A549 (cell line): ENCODE results near the gene C17orf113. TPM values are rescaled to one million over a fixed set of nuclear protein-coding genes. Genes with fewer than 3 reads are reported as not detected.

Experiments used
- ATAC-seq, 2 experiments: fragments of 200-7000 bp in 1 of 2; fragments of >200 bp in 1 of 2; cut with Nextera tagmentation in 1 of 2; cut with Tn5 transposase in 1 of 2; 3 replicates each; pipeline versions ENCODE4 v1.8.0 to v1.9.1; 2018 to 2020; ENCODE audit warnings: mild to moderate bottlenecking in 1 of 2, moderate library complexity in 1 of 2
- CTCF ChIA-PET: fragments of 300-600 bp; sonication (Branson Sonifier 250); formaldehyde crosslinking; extraction: SDS; loops from one replicate; lab custom pipeline; 2021; ENCODE audit warnings: antibody characterized with exemption, inconsistent platforms; lab: Yijun Ruan, JAX
- POLR2A ChIA-PET: fragments of 350-600 bp; formaldehyde crosslinking; extraction: SDS; loops from one replicate; lab custom pipeline; 2021; ENCODE audit warnings: antibody characterized with exemption, inconsistent platforms; lab: Yijun Ruan, JAX
- DNase-seq, 2 experiments: peaks; one replicate each; pipeline versions ENCODE4 v3.0.0 to v3.0.0-alpha.2; 2011 to 2016; ENCODE audit warnings: low read depth in 1 of 2, low spot score in 1 of 2
- FAIRE-seq: peaks from 2 replicates; lab custom pipeline; 2011; peaks lifted over from hg19 to GRCh38; lab: Jason Lieb, UNC
- H3K27ac ChIP-seq, 2 experiments: fragments of >200 bp; sonication (Bioruptor Twin); formaldehyde crosslinking; 3 replicates each; pipeline ENCODE4 v1.5.1; 2016 to 2017
- H3K4me1 ChIP-seq: fragments of >200 bp; sonication (Bioruptor Twin); formaldehyde crosslinking; 3 replicates; pipeline ENCODE4 v1.6.1; 2016
- H3K4me2 ChIP-seq: fragments of >200 bp; sonication (Bioruptor Twin); formaldehyde crosslinking; 3 replicates; pipeline ENCODE4 v1.6.1; 2016
- H3K4me3 ChIP-seq: fragments of >200 bp; sonication (Bioruptor Twin); formaldehyde crosslinking; 3 replicates; pipeline ENCODE4 v1.5.1; 2016
- H3K9me3 ChIP-seq: fragments of >200 bp; sonication (Bioruptor Twin); formaldehyde crosslinking; 3 replicates; pipeline ENCODE4 v1.6.1; 2016
- BHLHE40 ChIP-seq: IDR thresholded peaks from 2 replicates; pipeline ENCODE4 v1.6.1; 2012; ENCODE audit warnings: low read depth, low read length, inconsistent platforms
- CBX2 ChIP-seq: fragments of 200-600 bp; sonication (generic); IDR thresholded peaks from 2 replicates; pipeline ENCODE4 v1.6.1; 2016; ENCODE audit warnings: low read depth, mild to moderate bottlenecking, borderline replicate concordance
- CHD4 ChIP-seq: fragments of 200-600 bp; sonication (generic); IDR thresholded peaks from 2 replicates; pipeline ENCODE4 v1.6.1; 2016; ENCODE audit warnings: antibody characterized with exemption, mild to moderate bottlenecking, borderline replicate concordance
- EHMT2 ChIP-seq: fragments of 200-600 bp; sonication (generic); IDR thresholded peaks from 2 replicates; pipeline ENCODE4 v1.6.1; 2016; ENCODE audit warnings: antibody characterized with exemption, low read depth, mild to moderate bottlenecking, moderate library complexity
- EP300 ChIP-seq, 2 experiments: fragments of >200 bp; sonication (Bioruptor Twin); formaldehyde crosslinking; IDR thresholded peaks; 2 replicates in 1 of 2; 3 replicates in 1 of 2; pipeline ENCODE4 v1.6.1; 2016 to 2017
- HDAC2 ChIP-seq: fragments of 200-600 bp; sonication (generic); IDR thresholded peaks from 2 replicates; pipeline ENCODE4 v1.6.1; 2016
- HOXB13 ChIP-seq: fragments of 250-450 bp; sonication (Bioruptor Pico); IDR thresholded peaks from 2 replicates; pipeline ENCODE4 v1.5.0; 2020; ENCODE audit warnings: low read depth, mild to moderate bottlenecking, moderate library complexity
- KDM1A ChIP-seq: fragments of 200-600 bp; sonication (generic); IDR thresholded peaks from 2 replicates; pipeline ENCODE4 v1.6.1; 2016; ENCODE audit warnings: low read depth, mild to moderate bottlenecking
- KDM5A ChIP-seq: fragments of 200-600 bp; sonication (generic); IDR thresholded peaks from 2 replicates; pipeline ENCODE4 v1.6.1; 2016; ENCODE audit warnings: antibody characterized with exemption, mild to moderate bottlenecking
- MAFK ChIP-seq: fragments of 450-650 bp; IDR thresholded peaks from 2 replicates; pipeline ENCODE4 v1.6.1; 2014; ENCODE audit not compliant: partially characterized antibody
- NPAS2 ChIP-seq: fragments of 250-450 bp; sonication (Bioruptor Pico); IDR thresholded peaks from 2 replicates; pipeline ENCODE4 v1.8.0; 2022; ENCODE audit warnings: mild to moderate bottlenecking, moderate library complexity, borderline replicate concordance
- NR3C1 ChIP-seq: fragments of >200 bp; sonication (Bioruptor Twin); formaldehyde crosslinking; IDR thresholded peaks from 3 replicates; pipeline ENCODE4 v1.6.1; 2017
- PHF8 ChIP-seq: fragments of 200-600 bp; sonication (generic); IDR thresholded peaks from 2 replicates; pipeline ENCODE4 v1.6.1; 2016; ENCODE audit warnings: low read depth, mild to moderate bottlenecking, antibody characterized with exemption, moderate library complexity, borderline replicate concordance
- POLR2AphosphoS2 ChIP-seq: conservative IDR thresholded peaks from 2 replicates; pipeline ENCODE4 v1.6.1; 2012; ENCODE audit warnings: low read length, improper control_type of control experiment, inconsistent platforms
- RAD21 ChIP-seq, 2 experiments: fragments of >200 bp in 1 of 2; sonication (Bioruptor Twin) in 1 of 2; formaldehyde crosslinking in 1 of 2; IDR thresholded peaks in 1 of 2; conservative IDR thresholded peaks in 1 of 2; 2 replicates in 1 of 2; 3 replicates in 1 of 2; pipeline ENCODE4 v1.6.1; 2012 to 2018; ENCODE audit warnings: inconsistent platforms in 1 of 2
- RFX5 ChIP-seq: fragments of 450-650 bp; IDR thresholded peaks from 2 replicates; pipeline ENCODE4 v1.7.1; 2014; ENCODE audit warnings: antibody characterized with exemption, mild to moderate bottlenecking, moderate library complexity
- TFCP2L1 ChIP-seq: fragments of 250-450 bp; sonication (Bioruptor Pico); IDR thresholded peaks from 2 replicates; pipeline ENCODE4 v1.5.0; 2021; ENCODE audit warnings: mild to moderate bottlenecking
- TP53 ChIP-seq: fragments of 250-450 bp; sonication (Bioruptor Pico); IDR thresholded peaks from 2 replicates; pipeline ENCODE4 v1.5.0; 2021; ENCODE audit warnings: mild to moderate bottlenecking, moderate library complexity
- ZC3H11A ChIP-seq: fragments of 450-650 bp; IDR thresholded peaks from 2 replicates; pipeline ENCODE4 v1.6.1; 2014; ENCODE audit warnings: antibody characterized with exemption, mild to moderate bottlenecking
- ZFP36 ChIP-seq: fragments of 450-650 bp; IDR thresholded peaks from 2 replicates; pipeline ENCODE4 v1.6.1; 2014; ENCODE audit warnings: borderline replicate concordance; ENCODE audit not compliant: partially characterized antibody
- ZSCAN20 ChIP-seq: fragments of 250-450 bp; sonication (Bioruptor Pico); IDR thresholded peaks from 2 replicates; pipeline ENCODE4 v1.8.0; 2022; ENCODE audit warnings: mild to moderate bottlenecking, moderate library complexity
- WGBS: methylation state at CpG from one replicate; pipeline ENCODE4 v1.1.6; 2017; ENCODE audit errors: missing lambda C conversion rate; 5-methylcytosine and 5-hydroxymethylcytosine counted together
- polyA plus RNA-seq, 4 experiments: library from polyadenylated mRNA; depleted of rRNA in 3 of 4; stranded (reverse); fragments of >200 nt; fragmentation: RNase III in 1 of 4; extraction: RNeasy Plus Mini Kit Qiagen cat#74134 plus additional on column Dnase treatment in 1 of 4; gene quantifications; 2 replicates in 3 of 4; 3 replicates in 1 of 4; pipeline ENCODE4 v1.2.3, GENCODE V29; 2011 to 2017
- TF ChIP-seq, protein P1 (sequence below): fragments of >200 bp; sonication (Bioruptor Twin); formaldehyde crosslinking; IDR thresholded peaks from 3 replicates; pipeline ENCODE4 v1.5.1; 2016
- TF ChIP-seq, protein P2 (sequence below): fragments of 450-650 bp; IDR thresholded peaks from 2 replicates; pipeline ENCODE4 v1.6.1; 2014; ENCODE audit warnings: antibody characterized with exemption
- TF ChIP-seq, protein P3 (sequence below): fragments of 150-350 bp; IDR thresholded peaks from 2 replicates; pipeline ENCODE4 v1.6.1; 2014; ENCODE audit warnings: low read depth, mild to moderate bottlenecking, low read length

The C17orf113 gene
- polyA plus RNA-seq, 2 of the 4 experiments (the other 2 are of a cell fraction), result 0.67 to 1.0 TPM

DNA sequence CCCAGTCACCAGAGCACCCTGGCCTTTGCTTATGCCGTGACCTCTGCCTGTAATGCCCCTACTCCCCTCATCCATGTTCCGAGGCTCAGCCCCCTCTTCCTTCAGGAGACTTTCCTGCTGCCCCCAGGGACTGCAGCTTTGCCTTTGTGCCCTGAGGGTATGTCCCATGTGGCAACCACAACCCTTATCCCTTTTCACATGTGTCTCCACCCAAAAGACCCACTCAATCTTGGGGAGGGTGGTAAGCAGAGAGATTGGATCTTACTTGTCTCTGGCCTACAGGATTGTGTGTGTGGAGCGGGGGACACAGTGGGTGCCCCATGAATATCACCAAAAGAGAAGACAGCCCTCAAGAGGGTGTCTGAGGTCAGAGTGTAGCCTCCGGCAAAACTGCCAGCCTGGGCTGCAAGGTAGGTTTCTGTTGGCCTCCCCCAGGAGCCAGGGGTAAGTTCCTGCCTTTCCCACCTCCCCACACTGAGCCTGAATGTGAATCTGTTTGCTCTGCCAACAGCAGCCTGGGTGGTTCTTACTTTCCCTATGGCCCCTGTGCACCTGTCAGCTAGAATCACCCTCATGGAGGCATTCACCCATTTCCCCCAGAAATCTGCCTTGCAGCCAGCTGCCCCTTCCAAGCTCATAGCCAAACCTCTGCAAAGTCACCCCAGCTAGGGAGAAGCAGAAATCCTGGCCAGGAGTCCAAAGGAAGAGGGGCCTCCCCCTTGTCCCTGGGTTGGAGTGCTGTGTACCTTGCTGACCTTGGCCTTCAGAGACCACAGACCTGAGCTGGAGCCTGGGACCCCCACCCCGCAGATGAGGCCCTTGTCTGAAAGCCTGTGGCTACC, 11.5 kb upstream of the C17orf113 start:
- no peak for DNase-seq
- no peak overlapping the region for H3K4me3 ChIP-seq
- no peak for TF ChIP-seq NR3C1
- TF ChIP-seq NPAS2, result no peak
- TF ChIP-seq EHMT2, result no peak
- TF ChIP-seq KDM5A, result no peak
- TF ChIP-seq MAFK, result no peak
- no peak for TF ChIP-seq PHF8
- TF ChIP-seq TFCP2L1 (CRISPR knock-in tag), result no peak
- TF ChIP-seq, protein P1, sequence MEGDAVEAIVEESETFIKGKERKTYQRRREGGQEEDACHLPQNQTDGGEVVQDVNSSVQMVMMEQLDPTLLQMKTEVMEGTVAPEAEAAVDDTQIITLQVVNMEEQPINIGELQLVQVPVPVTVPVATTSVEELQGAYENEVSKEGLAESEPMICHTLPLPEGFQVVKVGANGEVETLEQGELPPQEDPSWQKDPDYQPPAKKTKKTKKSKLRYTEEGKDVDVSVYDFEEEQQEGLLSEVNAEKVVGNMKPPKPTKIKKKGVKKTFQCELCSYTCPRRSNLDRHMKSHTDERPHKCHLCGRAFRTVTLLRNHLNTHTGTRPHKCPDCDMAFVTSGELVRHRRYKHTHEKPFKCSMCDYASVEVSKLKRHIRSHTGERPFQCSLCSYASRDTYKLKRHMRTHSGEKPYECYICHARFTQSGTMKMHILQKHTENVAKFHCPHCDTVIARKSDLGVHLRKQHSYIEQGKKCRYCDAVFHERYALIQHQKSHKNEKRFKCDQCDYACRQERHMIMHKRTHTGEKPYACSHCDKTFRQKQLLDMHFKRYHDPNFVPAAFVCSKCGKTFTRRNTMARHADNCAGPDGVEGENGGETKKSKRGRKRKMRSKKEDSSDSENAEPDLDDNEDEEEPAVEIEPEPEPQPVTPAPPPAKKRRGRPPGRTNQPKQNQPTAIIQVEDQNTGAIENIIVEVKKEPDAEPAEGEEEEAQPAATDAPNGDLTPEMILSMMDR, result no peak
- TF ChIP-seq BHLHE40, result no peak
- TF ChIP-seq ZFP36, result no peak
- TF ChIP-seq, all 56 proteins: peak for 0
- POLR2A ChIA-PET, result no interaction called here
- no peak overlapping the region for H3K27ac ChIP-seq
- CTCF ChIA-PET, result interaction anchor here (0.6 to 16.9 kb wide), 8 partner anchors 10 to 465 kb away, joined by 3 to 454 read pairs (median 3); partner anchors contain the start of genes DHX58, KAT2A, NKIRAS2 and ZNF385C
- ATAC-seq (no peak), FAIRE-seq (no peak)
- H3K4me1 ChIP-seq, result no peaks in the 10 kb centered on the region
- WGBS, result 57% methylated on average over 5 of the region's 5 CpGs
- H3K4me2 ChIP-seq, result no peak overlapping the region
- no peaks in the 10 kb centered on the region for H3K9me3 ChIP-seq

DNA sequence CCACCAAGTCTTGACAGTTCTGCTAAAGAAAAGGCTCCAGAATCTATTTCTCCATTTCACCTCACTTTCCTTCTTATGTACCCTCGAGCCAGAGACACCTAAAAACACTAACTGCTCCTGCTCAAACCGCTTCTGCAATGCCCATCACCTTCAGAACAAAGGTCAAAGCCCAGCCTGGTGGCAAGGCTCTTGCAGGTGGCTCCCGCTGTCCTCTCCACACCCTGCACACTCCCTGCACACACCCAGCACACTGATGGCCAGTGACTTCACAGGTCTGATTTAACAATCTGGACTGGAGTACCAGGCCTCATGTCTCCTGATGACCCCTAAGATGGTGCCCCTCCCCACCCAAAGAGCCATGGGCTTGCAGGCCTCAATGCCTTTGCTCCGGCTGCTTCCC, 9.8 kb upstream of the C17orf113 start:
- WGBS, result 62% methylated on average over 4 of the region's 4 CpGs
- H3K4me2 ChIP-seq, result no peak overlapping the region
- DNase-seq, result no peak
- CTCF ChIA-PET, result interaction anchor here (0.9 to 16.9 kb wide), 6 partner anchors 8 to 97 kb away, joined by 3 to 454 read pairs (median 6); partner anchors contain the start of genes DHX58, KAT2A and ZNF385C
- no peak for ATAC-seq
- no peak overlapping the region for H3K27ac ChIP-seq
- no peak for FAIRE-seq
- H3K4me3 ChIP-seq, result no peak overlapping the region
- TF ChIP-seq POLR2AphosphoS2 (no peak), CBX2 (no peak)
- TF ChIP-seq, all 56 proteins: peak for 0
- Histone ChIP-seq H3K4me1 (no peaks in the 10 kb centered on the region), H3K9me3 (no peaks in the 10 kb centered on the region)
- POLR2A ChIA-PET, result no interaction called here

DNA sequence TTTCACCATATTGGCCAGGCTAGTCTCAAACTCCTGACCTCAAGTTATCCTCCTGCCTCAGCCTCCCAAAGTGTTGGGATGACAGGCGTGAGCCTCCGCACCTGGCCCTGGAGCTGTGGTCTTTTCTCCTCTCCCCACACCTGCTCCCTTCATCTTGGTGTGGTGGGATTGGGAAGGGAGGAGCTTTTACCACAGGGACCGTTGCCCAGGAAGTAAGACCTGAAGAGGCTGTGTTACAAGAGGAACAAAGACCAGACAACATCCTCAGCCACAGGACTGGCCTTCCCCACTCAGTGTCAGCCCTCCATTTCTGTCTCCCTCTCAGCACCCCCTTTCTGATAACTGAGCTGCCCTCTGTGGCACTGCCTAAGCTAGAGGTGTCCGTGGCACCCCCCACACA, 9.4 kb upstream of the C17orf113 start:
- H3K4me1 ChIP-seq, result no peaks in the 10 kb centered on the region
- CTCF ChIA-PET, result interaction anchor here (0.5 to 16.9 kb wide), 8 partner anchors 8 to 348 kb away, joined by 3 to 454 read pairs (median 6); partner anchors contain the start of genes DHX58, KAT2A, NKIRAS2 and ZNF385C
- H3K4me3 ChIP-seq, result no peak overlapping the region
- no peak overlapping the region for H3K4me2 ChIP-seq
- no peak overlapping the region for H3K27ac ChIP-seq
- DNase-seq (no peak), FAIRE-seq (no peak), ATAC-seq (no peak)
- 60% methylated on average over 4 of the region's 4 CpGs for WGBS
- POLR2A ChIA-PET, result no interaction called here
- no peaks in the 10 kb centered on the region for H3K9me3 ChIP-seq
- TF ChIP-seq KDM5A (no peak), HOXB13 (CRISPR knock-in tag) (no peak), EHMT2 (no peak), ZC3H11A (no peak), CHD4 (no peak), BHLHE40 (no peak), RAD21 (conservative IDR thresholded peaks at IDR 0.05 in 1 of 2, IDR thresholded peaks at IDR 0.05 in 1 of 2) (no peak), RFX5 (no peak), MAFK (no peak), KDM1A (no peak), EP300 (IDR thresholded peaks at IDR 0.05) (no peak), HDAC2 (no peak), TP53 (CRISPR knock-in tag) (no peak), POLR2AphosphoS2 (no peak), ZSCAN20 (CRISPR knock-in tag) (no peak), TFCP2L1 (CRISPR knock-in tag) (no peak)
- TF ChIP-seq, protein P2, sequence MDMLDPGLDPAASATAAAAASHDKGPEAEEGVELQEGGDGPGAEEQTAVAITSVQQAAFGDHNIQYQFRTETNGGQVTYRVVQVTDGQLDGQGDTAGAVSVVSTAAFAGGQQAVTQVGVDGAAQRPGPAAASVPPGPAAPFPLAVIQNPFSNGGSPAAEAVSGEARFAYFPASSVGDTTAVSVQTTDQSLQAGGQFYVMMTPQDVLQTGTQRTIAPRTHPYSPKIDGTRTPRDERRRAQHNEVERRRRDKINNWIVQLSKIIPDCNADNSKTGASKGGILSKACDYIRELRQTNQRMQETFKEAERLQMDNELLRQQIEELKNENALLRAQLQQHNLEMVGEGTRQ, result no peak
- TF ChIP-seq, protein P3, sequence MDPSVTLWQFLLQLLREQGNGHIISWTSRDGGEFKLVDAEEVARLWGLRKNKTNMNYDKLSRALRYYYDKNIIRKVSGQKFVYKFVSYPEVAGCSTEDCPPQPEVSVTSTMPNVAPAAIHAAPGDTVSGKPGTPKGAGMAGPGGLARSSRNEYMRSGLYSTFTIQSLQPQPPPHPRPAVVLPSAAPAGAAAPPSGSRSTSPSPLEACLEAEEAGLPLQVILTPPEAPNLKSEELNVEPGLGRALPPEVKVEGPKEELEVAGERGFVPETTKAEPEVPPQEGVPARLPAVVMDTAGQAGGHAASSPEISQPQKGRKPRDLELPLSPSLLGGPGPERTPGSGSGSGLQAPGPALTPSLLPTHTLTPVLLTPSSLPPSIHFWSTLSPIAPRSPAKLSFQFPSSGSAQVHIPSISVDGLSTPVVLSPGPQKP, result no peak
